CD4-positive, alpha-beta T cell treated with Interleukin-2 at 100 ng/mL for 4 hours (primary cell): ENCODE measurements around the gene FLT4.

Source experiments
- DNase-seq: peaks from one replicate; pipeline ENCODE4 v3.0.0-alpha.2; 2020; ENCODE audit warnings: low spot score

FLT4 gene

DNA sequence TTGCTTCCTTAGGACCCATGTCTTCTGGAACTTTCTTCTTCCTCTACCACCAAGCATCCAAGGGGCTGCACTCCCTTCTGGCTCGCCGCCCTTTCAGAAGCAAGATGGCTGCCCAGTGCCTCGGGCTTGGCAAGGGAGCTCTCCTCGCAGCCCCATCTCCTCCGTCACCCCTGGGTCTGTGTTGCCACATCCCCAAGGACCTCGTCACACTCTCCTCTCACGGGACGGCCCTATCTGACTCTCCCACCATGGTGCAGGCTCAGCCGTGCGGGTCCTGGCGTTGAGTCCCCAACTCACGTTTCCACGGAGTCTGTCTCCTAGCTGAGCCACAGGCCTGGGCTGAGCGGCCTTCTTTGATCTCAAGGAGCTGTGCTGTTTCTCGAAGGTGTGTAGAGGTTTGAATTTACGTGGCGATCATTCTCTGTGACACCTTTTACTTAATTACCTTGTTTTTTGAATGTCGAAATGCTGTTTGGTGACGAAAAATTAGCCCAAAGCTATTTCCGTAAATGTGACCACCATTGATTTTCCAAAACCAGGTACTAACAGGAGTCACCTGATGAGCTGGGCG, 43.1 kb downstream of the FLT4 start:
- DNase-seq = no peak

DNA sequence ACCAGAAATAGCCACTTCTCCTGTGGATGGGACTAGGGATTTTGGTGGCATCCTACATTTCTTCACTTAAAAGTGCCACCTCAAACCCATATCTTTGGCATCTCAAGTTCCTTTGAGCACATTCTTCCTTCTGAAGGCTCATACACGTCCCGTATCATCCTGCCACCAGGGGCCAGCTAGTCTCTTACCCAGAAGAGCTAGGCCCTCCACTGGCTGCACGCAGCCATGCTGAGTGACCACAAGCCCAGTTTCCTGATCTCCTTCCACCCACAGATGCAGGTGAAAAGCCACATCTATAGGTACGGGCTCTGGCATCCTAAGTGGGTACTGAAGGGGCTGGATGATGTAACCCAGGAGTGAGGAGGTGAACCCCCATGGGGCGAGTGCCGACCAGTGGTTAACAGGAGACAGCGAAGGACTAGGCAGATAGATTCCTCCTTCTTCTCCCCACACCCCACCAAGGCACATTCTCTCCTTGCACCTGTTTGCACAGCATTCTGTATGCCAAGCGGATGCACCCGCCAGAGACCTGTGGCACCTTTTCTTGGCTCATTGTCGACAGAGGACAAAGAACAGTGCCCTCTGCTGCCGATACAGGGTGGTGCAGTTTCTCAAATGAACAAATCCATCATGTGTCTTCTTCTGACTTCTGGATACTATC, 43.7 kb downstream of the FLT4 start:
- DNase-seq = peak; percentile 58

DNA sequence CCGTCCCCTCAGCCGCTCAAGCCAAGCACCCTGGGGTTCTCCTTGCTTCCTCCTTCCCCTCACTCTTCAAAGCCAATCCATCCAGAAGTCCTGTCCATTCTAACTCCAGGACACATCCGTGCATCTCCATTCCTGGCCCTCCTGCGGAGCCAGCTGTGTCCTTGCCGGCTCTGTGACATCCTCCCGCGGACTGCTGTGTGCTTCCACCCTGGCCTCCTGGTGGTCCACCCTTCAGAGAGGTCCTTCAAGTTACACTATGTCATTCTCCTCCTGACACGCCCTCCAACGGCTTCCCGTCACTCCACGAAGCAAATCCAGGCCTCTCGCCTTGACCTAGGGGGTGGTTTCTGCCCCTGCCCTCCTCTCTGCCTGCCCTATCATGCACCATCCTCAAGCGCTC, 45.1 kb downstream of the FLT4 start:
- no peak for DNase-seq

DNA sequence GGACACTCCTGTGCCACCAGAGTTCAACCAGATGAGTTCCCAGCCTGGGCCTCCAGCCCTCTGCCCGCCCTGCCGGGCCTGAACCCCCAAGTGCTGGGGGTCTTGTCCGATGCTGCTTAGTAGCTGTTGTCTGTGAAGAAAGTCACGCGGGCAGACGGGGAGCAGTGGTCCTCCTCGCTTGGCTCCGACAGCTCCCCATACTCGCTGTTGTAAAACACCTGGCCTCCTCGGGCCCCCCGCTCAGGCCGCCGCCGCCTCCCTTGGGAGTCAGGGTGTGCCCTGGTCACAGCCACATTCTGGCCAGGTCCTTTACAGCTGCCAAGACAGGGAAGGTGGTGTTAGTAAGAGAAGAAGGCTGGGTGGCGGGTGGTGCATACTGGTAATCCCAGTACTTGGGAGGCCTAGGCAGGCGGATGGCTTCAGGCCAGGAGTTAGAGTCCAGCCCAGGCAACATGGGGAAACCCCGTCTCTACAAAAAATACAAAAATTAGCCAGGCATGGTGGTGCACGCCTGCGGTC, 46.3 kb downstream of the FLT4 start:
- DNase-seq = no peak

DNA sequence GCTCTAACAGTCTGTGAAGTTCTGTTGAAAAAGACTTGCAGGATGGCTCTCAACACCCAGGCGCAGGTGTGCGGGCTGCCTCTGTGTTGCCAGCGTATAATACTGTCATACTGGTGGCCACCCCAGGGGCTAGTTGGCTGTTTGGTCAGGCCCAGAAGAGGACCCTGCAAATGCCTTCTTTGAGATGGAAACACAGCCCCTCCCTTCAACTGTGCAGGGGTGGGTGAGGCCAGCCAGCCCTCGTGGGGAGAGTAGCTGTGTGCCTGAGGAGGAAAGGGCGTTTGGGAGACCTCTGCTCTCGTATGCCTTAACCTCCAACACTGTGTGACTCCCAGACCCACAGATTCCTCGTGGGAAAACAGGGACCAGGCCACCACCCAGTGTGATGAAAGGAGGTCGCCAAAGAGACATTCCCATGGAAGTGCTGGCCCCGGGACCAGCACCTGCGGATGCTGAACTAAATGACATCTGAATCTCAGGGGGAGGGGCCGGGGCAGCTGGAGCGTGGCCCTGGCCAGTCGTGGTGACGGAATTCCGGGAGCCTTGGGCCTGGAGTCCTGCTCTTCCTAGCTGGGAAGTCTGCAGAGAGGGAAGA, 46.8 kb downstream of the FLT4 start:
- no peak for DNase-seq

GRCh38 chr5:180601591-180602480, 47.6 kb downstream of the FLT4 start:
- DNase-seq = no peak

- DNase-seq = no peak
Measured at GRCh38 chr5:180600554-180601041, 48.8 kb downstream of the FLT4 start.

DNA sequence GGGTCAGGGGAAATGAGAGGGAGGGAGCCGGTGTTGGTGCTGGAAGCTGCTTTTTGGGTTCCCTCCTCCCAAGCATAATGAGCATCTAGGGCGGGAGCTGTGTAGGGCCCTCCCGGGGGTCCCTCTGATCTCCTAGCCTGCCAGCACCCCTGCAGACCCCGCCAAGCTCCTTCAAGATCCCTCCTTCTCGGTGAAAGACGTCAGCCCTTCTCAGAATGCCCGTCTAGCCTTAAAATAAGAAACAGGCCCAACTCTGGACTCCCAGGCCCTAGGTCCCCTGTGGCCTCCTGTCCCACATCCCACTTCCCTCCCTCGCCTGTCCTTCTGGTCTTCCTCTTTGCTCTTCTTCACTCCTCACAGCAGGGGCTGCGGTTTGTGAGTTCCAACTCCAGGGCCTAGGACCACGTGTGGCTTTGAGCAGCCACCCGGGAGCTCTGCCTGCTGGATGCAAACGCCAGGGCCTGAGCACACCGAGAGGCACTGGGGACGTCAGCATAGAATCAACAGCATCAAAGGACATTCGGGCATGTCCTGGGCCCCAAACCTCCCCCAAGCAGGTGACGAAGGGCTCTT, 49.3 kb downstream of the FLT4 start:
- no peak for DNase-seq

DNA sequence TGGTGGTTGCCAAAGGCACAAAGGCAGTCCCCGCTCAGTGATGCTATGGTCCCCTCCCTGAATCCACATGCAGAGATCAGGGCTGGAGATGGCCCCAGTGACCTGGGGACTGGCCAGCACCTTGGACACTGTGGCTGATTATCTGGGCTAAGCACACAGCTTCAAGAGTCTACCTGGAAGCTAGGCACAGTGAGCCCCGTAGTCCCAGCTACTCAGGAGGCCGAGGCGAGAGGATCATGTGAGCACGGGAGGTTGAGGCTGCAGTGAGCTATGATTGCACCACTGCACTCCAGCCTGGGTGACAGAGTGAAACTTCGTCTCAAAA, 49.8 kb downstream of the FLT4 start:
- no peak for DNase-seq

DNA sequence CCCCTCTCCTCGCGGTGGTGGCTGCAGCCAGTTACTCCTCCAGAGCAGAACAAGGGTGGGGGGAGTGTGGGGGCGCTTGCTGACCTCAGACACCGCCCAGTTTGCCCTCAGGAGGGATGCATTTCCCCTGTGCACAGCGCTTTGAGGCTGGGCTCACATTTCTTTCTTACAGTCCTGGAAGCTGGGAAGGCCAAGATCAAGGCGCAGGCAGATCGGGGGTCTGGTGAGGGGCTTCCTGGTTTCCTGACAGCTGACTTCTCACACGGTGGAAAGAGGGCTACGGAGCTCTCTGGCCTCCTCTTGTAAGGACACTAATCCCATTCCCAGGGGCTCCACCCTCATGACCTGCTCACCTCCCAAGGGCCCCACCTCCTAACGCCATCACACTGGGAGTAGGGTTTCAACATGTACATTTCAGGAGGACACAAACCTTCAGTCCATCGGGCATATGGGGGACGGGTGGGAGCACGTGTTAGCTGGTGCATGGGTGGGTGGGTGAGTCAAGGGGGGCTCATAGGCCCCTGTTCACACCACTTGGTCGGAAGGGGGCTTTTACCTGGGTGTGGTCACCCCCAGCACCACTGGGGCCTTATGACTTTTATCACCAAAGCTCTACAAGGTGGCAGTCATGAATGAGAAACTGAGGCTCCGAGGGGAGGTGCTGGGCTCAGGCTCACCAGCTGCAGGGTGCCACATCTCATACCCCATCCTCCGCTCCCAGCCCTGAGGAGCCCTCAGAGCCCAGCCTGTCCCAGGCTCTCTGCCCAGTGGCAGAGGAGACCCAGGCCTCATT, 50.4 kb downstream of the FLT4 start:
- no peak for DNase-seq

- no peak for DNase-seq
Measured at GRCh38 chr5:180598316-180598701, 51.1 kb downstream of the FLT4 start.

GRCh38 chr5:180596668-180597231, 52.6 kb downstream of the FLT4 start:
- no peak for DNase-seq

GRCh38 chr5:180596115-180596667, 53.2 kb downstream of the FLT4 start:
- no peak for DNase-seq

GRCh38 chr5:180595381-180596114, 53.9 kb downstream of the FLT4 start:
- no peak for DNase-seq

DNA sequence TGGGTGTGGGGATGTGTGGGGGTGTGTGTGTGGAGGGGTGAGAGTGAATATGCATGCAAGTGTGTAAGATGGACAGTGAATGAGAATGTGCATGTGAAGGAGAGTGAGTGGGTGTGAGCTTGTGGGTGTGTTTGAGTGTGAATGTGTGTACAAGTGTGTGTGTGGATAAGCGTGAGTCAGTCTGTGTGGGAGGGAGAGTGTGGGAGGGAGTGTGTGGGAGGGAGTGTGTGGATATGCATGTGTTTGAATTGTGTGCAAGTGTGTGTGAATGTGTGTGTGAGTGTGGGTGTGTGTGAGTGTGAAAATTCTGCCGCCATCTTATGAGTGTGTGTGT, 54.4 kb downstream of the FLT4 start:
- no peak for DNase-seq

DNA sequence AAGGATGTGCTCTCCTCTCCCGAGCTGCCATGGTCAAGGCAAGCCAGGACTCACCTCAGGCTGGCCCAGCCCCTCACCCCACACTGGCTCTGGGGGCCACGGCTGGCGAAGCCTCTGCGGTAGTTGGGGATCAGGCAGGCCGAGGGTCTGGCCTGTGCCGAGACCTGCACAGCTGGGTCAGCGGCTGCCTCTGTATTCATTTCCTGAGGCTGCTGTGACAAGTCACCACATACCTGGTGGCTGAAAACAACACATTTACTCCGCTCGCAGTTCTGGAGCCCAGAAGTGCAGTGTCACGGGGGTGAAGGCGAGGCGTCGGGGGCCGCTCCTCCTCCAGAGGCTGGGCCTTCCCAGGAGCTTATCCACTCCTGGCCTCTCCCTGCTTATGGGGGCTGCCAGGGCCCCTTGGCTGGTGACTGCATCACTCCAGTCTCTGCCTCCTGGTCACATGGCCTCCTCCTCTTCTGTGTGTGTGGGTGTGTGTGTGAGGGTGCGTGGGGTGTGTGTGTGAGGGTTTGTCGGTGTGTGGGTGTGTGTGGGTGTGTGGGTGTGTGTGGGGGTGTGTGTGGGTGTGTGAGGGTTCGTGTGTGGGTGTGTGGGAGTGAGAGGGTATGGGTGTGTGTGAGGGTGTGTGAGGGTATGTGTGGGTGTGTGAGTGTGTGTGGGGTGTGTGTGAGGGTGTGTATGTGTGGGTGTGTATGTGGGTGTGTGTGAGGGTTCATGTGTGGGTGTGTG, 54.9 kb downstream of the FLT4 start:
- DNase-seq = no peak

DNA sequence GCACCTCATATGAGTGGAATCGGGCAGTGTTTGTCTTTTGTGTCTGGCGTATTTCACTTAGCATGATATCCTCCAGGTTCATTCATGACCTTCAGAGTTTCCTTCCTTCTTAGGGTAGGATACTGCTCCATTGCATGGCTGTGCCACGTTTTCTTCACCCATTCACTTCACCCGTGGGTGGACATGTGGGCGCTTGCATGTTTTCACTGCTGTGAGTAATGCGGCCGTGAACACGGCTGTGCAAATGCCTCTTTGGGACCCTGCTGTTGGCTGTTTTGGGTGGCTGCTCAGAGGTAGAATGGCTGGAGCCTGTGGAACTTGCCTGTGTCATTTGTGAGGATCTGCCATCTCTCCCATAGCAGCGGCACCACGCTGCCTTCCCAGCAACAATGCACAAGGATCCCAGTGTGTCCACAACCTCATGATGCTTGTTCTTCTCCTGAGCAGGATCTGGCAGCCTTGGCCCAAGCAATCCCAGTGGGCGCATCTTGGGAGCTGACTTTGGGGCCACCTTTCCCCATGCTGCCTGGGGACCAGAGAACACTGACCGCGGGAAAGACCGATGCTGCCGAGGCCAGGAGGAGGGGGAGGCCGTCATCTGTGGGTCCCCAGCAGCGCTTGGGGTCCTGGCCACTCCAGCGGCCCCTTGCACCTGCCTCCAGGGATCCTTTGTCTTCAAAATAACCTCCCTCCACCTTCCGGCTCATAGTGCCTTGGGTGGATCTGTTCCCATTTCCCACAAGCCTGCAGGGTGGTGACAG, 55.8 kb downstream of the FLT4 start:
- DNase-seq = no peak

DNA sequence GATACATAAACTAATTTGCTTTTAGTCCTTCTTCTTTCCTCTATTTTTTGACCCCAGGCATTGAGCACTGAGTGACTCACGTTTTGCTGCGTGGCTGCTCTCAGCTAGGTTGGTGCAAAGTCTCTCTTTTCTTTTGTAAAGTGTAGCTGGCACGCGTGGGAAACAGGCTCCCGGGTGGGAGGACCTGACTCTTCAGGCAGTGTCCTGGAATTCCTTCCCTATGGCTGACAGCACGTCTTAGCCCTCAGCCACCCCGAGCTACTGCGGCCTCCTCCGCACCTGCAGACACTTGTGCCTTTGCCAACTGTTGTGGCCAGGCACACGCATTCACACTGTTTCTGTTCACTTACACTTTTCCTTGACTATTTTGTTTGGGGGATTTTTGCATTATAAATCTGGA, 57.2 kb downstream of the FLT4 start:
- no peak for DNase-seq
